Epithelial cell of proximal tubule (primary cell): ENCODE results near the gene GPC1. TPM values are rescaled to one million over a fixed set of nuclear protein-coding genes. Genes with fewer than 3 reads are reported as not detected.

Experiments used
- DNase-seq: peaks from one replicate; pipeline ENCODE4 v3.0.0-alpha.2; 2011; ENCODE audit warnings: low read depth
- H3K4me3 ChIP-seq: 2 replicates; pipeline ENCODE4 v1.5.1; 2011; ENCODE audit warnings: low read depth, mild to moderate bottlenecking, low read length
- total RNA-seq: library from RNA; depleted of rRNA; stranded (reverse); fragments of >200 nt; gene quantifications from 2 replicates; pipeline ENCODE4 v1.2.3, GENCODE V29; 2015
- TF ChIP-seq, protein P1 (sequence below): conservative IDR thresholded peaks from 2 replicates; pipeline ENCODE4 v1.5.1; 2012; ENCODE audit warnings: low read depth, mild to moderate bottlenecking, low read length

The GPC1 gene
- total RNA-seq, 1 donor from 2014 or later: 45.4 TPM

DNA sequence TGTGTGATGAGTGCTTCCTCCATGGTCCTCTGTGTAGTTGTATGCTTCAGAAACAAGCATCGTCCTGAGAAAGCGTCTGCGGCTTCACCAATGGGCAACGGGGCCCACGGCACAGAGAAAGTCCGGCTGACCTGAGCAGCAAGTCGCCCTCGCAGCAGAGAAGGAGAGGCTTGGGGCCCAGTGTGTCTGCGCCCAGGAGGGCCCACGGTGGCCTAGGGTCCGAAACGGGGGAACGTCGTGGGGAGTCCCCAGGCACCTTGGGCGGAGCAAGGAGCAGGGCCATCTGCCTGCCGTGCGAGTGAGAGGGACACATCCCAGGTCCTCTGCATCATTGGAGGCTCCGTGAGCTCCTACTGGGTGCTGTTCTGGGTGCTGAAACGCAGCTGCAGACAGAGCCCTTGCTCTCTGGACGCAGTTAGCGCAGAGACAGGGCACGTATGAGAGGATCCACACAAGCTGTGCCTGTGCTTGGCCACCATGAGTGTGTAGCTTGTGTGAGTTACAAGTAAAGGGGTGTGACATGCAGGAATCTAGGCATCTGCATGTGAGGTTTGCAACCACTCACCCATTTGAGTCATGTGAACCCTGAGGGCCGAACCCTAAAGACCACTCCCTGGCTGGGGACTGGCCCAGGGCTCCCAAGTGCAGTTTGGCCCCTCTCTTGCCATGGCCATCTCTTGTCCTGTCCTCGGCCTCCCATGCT is 10.6 kb downstream of the GPC1 start:
- no peak overlapping the region for H3K4me3 ChIP-seq
- TF ChIP-seq, protein P1, sequence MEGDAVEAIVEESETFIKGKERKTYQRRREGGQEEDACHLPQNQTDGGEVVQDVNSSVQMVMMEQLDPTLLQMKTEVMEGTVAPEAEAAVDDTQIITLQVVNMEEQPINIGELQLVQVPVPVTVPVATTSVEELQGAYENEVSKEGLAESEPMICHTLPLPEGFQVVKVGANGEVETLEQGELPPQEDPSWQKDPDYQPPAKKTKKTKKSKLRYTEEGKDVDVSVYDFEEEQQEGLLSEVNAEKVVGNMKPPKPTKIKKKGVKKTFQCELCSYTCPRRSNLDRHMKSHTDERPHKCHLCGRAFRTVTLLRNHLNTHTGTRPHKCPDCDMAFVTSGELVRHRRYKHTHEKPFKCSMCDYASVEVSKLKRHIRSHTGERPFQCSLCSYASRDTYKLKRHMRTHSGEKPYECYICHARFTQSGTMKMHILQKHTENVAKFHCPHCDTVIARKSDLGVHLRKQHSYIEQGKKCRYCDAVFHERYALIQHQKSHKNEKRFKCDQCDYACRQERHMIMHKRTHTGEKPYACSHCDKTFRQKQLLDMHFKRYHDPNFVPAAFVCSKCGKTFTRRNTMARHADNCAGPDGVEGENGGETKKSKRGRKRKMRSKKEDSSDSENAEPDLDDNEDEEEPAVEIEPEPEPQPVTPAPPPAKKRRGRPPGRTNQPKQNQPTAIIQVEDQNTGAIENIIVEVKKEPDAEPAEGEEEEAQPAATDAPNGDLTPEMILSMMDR: no peak

DNA sequence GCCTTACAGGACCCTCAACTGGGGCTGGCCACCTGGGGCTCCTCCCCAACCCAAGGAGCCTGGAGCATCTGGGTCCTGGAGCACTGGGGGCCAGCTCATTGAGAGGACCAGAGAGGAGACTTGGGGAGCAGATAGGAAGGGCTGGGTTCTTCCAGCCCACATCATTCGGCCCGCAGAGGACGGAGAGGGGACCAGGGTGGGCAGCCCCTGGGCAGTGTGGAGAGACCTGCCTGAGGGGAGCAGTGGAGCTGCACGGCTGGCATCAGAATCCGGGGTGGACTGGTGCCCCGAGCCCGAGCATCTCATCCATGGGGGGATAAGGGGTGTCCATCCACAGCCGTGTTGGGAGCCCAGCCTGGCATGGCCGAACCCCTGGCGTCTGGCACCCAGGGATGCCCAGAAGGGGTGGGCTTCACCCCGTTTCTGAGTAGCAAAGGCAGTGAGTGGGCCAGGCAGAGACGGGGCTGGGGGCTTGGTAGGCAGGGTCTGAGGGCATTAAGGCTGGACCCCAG is 11.3 kb downstream of the GPC1 start:
- DNase-seq: no peak
- TF ChIP-seq, protein P1: no peak

More for the DNA sequence above, 10.6 kb downstream of the GPC1 start:
- DNase-seq: no peak

DNA sequence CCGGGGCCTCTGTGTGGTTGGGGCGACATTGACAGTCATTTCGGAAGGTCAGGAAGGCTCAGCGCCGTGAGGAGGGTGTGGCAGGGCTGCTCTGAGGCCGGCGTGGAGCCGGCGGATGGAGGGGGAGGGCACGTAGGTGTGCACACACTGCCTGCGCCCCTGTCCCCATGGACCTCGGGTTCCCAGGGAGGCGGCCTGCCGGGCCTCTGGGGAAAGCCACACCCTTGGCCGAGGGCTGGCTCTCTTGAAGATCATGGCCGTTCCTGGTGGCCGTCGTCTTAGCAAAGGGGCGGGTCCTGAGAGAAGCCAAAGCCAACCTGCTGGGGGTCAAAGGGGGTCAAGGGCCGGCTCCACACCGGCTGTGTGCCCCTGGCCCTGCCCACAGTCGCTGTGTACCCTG is 11.9 kb downstream of the GPC1 start:
- DNase-seq: no peak
- TF ChIP-seq, protein P1: no peak
- H3K4me3 ChIP-seq: no peak overlapping the region

More for the DNA sequence above, 11.3 kb downstream of the GPC1 start:
- H3K4me3 ChIP-seq: no peak overlapping the region

DNA sequence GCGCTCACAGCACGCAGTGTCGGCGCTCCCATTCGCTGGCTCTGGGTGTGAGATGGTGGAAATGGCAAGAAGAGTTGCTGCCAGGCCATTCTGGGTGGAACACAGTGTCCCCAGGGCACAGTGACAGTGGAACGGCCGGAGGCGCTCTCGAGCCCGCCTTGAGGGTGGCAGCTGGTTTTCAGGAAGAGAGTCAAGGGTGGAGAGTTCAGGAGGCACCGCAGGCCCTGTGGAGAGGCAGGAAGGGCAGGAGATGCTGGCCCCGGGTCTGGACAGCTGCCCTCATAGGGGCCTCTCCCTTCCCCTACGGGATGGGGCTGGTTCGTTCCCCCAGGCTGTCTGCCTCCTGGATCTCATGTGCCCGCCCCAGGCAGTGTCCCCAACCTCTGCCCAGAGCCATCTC is 12.5 kb downstream of the GPC1 start:
- DNase-seq: no peak
- TF ChIP-seq, protein P1: no peak
- no peak overlapping the region for H3K4me3 ChIP-seq

DNA sequence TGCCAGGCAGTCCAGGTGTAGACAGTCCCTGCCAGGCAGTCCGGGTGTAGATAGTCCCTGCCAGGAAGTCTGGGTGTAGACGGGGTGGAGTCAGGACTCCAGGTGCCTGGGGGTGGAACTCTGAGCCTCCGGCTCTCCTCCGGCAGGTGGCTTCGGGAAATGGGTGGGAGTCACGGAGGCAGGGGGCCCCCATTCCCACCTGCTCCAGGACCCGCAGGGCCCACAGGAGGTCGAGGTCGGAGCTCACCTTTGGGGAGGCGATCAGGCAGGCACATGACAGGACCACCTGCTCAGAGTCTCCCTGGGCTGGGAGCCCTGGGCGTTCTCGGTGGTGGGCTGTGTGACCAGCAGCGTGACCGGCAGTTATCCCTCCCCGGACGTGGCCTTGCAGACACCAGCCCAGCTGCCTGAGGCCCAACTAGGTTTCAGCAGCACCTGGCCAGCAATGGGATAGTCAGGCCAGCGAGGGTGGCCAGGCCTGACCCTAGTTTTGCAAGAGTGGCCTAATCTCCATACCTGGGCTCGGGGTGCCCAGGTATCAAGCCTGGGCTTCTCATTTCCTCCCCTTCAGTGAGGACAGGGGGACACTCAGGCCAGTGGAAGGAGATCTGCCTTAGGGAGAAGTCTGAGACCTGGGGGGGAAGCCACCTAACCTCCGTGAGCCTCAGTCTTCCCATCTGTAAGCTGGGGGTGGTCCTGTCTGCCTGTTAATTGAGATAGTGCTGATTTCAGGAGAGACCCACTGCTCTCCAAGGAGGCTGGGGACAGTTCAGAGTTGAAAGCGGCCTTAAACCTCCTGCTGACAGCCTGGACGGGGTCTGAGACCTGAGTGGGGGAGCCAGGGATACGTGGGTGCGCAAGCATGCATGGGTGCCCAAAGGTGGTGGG is 13.2 kb downstream of the GPC1 start:
- no peak overlapping the region for H3K4me3 ChIP-seq
- TF ChIP-seq, protein P1: no peak
- no peak for DNase-seq

DNA sequence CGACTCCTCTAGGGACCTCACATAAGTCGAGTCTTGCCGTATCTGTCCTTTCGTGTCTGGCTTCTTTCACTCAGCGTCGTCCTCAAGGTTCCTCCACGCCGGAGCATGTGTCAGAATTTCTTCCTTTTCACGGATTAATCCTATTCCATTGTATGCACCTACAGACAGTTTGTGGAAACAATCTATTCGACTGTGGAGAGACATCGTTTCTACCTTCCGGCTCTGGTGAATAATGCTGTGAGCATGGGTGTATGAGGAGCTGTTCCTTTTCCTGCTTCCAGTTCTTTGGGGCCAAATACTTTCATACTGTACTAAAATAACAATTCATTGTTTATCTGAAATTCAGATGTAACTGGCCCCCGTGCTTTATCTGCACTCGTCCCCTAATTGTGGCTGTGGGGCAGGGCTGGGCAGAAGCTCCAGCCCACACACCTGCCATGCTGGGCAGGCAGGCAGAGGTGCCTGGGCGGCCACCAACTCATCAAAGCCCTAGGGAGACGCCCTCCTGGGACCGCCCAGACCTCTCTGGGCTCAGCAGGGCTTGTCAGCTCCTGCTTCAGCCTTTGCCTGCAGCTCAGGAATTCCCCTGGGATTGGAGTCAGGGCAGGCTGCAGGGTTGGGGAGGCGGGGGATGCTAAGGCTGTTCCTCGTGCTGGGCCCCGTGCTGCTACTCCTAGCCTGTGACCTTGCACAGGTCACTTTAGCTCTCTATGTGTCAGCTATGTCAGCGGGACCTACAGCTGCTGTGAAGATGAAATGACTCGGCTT is 14.5 kb downstream of the GPC1 start:
- H3K4me3 ChIP-seq: no peak overlapping the region
- DNase-seq: no peak
- TF ChIP-seq, protein P1: no peak
